Measurements from ENCODE around the gene IFTAP. TPM values are rescaled to one million over a fixed set of nuclear protein-coding genes. Genes with fewer than 3 reads are reported as not detected.

The IFTAP gene
- total and polyA plus RNA-seq, 2 experiments from 2014 or later: 17.8 to 34.1 TPM

DNA sequence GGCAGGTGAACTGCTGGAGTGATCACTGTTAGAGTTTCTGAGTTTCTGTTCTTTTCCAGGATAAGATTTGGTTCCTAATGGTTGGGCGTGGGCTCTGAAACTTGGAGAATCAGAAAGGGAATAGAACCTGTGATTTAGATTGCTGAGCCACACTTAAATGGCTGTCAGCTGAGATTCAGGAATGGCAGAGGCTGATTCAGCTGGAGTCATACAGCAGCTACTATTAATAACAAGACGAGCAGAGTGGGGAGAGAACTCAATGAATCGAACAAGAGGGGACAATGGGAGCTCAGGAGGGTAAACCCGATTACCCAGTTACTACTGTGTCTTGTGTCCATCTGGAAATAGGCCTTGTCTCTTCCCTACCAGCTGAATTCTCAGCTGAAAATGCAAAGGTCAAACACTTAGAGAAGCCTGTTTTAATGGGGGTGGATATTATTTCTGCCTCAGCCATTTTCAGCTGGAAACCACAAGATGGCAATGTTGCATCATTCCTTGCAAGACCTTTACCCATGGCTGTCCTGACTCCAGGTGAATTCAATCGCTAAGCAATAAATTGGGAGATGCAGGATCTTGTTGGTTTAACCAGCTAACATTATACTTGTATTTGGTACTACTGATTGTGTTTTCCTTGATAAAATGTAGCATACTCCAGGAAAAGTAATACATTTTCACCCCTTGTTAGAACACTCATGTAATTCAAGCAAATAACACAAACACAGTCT, 108.2 kb downstream of the IFTAP start:
- no peak overlapping the region for H3K27ac ChIP-seq
- DNase-seq (ENCODE audit: low spot score): peak; percentile 78
- no peaks in the 10 kb centered on the region for H3K9me3 ChIP-seq (ENCODE audit: low read depth)
- TF ChIP-seq, protein P1, sequence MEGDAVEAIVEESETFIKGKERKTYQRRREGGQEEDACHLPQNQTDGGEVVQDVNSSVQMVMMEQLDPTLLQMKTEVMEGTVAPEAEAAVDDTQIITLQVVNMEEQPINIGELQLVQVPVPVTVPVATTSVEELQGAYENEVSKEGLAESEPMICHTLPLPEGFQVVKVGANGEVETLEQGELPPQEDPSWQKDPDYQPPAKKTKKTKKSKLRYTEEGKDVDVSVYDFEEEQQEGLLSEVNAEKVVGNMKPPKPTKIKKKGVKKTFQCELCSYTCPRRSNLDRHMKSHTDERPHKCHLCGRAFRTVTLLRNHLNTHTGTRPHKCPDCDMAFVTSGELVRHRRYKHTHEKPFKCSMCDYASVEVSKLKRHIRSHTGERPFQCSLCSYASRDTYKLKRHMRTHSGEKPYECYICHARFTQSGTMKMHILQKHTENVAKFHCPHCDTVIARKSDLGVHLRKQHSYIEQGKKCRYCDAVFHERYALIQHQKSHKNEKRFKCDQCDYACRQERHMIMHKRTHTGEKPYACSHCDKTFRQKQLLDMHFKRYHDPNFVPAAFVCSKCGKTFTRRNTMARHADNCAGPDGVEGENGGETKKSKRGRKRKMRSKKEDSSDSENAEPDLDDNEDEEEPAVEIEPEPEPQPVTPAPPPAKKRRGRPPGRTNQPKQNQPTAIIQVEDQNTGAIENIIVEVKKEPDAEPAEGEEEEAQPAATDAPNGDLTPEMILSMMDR (IDR thresholded peaks at IDR 0.05; ENCODE audit: poor library complexity): peak; percentile 94
- TF ChIP-seq EZH2phosphoT487 (IDR thresholded peaks at IDR 0.05; ENCODE audit: low read depth, severe bottlenecking, unreplicated experiment): no peak
- TF ChIP-seq EZH2 (IDR thresholded peaks at IDR 0.05; ENCODE audit: borderline replicate concordance): no peak
- H3K79me2 ChIP-seq: no peaks in the 10 kb centered on the region
- H3K4me2 ChIP-seq: no peak overlapping the region
- no peak overlapping the region for H3K4me3 ChIP-seq
- H3K27me3 ChIP-seq: no peaks in the 10 kb centered on the region
- H2AFZ ChIP-seq: peak overlapping the region; percentile 54
- 49% methylated on average over 5 of the region's 5 CpGs for WGBS (ENCODE audit: low lambda C conversion rate, missing lambda C conversion rate)
- no peaks in the 10 kb centered on the region for H3K4me1 ChIP-seq (ENCODE audit: insufficient read depth)
- H3K9me2 ChIP-seq (replicated peaks; ENCODE audit: insufficient read depth): no peaks in the 10 kb centered on the region
- H4K20me1 ChIP-seq (ENCODE audit: insufficient read depth, poor library complexity, severe bottlenecking): no peaks in the 10 kb centered on the region
- no peaks in the 10 kb centered on the region for H3K36me3 ChIP-seq (replicated peaks; ENCODE audit: insufficient read depth, low read depth)

DNA sequence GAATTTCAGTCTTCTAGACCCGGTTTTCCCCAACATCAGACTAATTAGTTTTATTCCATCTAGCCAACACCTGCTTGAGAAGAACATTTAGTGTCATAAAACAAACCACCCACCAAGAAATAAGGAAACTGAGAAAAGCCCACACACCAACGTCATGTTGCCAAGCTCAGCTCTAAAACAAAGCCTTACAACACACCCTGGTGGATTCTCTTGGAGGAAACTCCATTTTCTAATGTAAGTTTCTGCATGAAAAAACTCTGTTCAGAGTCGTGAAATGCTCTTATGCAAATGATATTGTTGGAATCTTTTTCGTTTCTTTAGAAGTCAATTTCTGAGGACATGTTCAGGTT, 108.7 kb downstream of the IFTAP start:
- Histone ChIP-seq H3K27me3 (no peaks in the 10 kb centered on the region), H3K4me1 (ENCODE audit: insufficient read depth) (no peaks in the 10 kb centered on the region), H3K9me2 (replicated peaks; ENCODE audit: insufficient read depth) (no peaks in the 10 kb centered on the region), H3K36me3 (replicated peaks; ENCODE audit: insufficient read depth, low read depth) (no peaks in the 10 kb centered on the region), H3K79me2 (no peaks in the 10 kb centered on the region), H4K20me1 (ENCODE audit: insufficient read depth, poor library complexity, severe bottlenecking) (no peaks in the 10 kb centered on the region), H3K9me3 (ENCODE audit: low read depth) (no peaks in the 10 kb centered on the region), H3K4me2 (no peak overlapping the region), H2AFZ (no peak overlapping the region), H3K27ac (no peak overlapping the region), H3K4me3 (no peak overlapping the region)
- TF ChIP-seq EZH2phosphoT487 (IDR thresholded peaks at IDR 0.05; ENCODE audit: low read depth, severe bottlenecking, unreplicated experiment) (no peak), EZH2 (IDR thresholded peaks at IDR 0.05; ENCODE audit: borderline replicate concordance) (no peak)
- TF ChIP-seq, protein P1 (IDR thresholded peaks at IDR 0.05; ENCODE audit: poor library complexity): no peak
- 56% methylated on average over 4 of the region's 4 CpGs for WGBS (ENCODE audit: low lambda C conversion rate, missing lambda C conversion rate)
- no peak for DNase-seq (ENCODE audit: low spot score)

Other genes with a start within 250 kb of the IFTAP start
- gene TRAF6, start 84.2 kb upstream of the IFTAP start, total RNA-seq: 12.7 and 13.4 TPM in 2 replicates
- gene TRAF6, start 84.2 kb upstream of the IFTAP start, polyA plus RNA-seq: 9.5 TPM in 2 replicates
- 1.2 and 1.5 TPM in 2 replicates for gene RAG1, start 26.5 kb upstream of the IFTAP start, total RNA-seq
- gene RAG1, start 26.5 kb upstream of the IFTAP start, polyA plus RNA-seq: 1.0 and 1.1 TPM in 2 replicates
- gene RAG2, start 3.7 kb downstream of the IFTAP start, total RNA-seq: not detected in 2 replicates
- gene RAG2, start 3.7 kb downstream of the IFTAP start, polyA plus RNA-seq: not detected in 2 replicates